Measurements from ENCODE around the gene LRCH3.

GRCh38 chr3:197841789-197842188 lies 50.7 kb downstream of the LRCH3 start:
- TF ChIP-seq CTCF (IDR thresholded peaks at IDR 0.05) = no peak
- no peak for TF ChIP-seq POLR2AphosphoS5 (IDR thresholded peaks at IDR 0.05)

Data from esophagus muscularis mucosa (tissue), 3 donors.